SU-DHL-6 (cell line): Measurements from ENCODE around the gene SHFL.

Experiments used
- H2AFZ ChIP-seq: fragments of 200-600 bp; sonication (generic); 2 replicates; pipeline ENCODE4 v1.6.1; 2014; ENCODE audit warnings: low read depth, mild to moderate bottlenecking, moderate library complexity, mixed read lengths, antibody characterized with exemption, low read length; ENCODE audit not compliant: severe bottlenecking
- H3F3A ChIP-seq: fragments of 200-600 bp; shearing (Covaris generic); 2 replicates; pipeline ENCODE4 v1.6.0; 2016; ENCODE audit warnings: antibody characterized with exemption, mild to moderate bottlenecking; ENCODE audit not compliant: insufficient read depth
- H3K27ac ChIP-seq: fragments of 200-600 bp; sonication (generic); 2 replicates; pipeline ENCODE4 v1.5.1; 2016; ENCODE audit warnings: low read depth, mild to moderate bottlenecking, low read length, moderate library complexity, mixed read lengths
- H3K27me3 ChIP-seq: fragments of 200-600 bp; sonication (generic), shearing (Covaris generic); 2 replicates; pipeline ENCODE4 v1.6.0; 2014; ENCODE audit warnings: mild to moderate bottlenecking, low read length
- H3K36me3 ChIP-seq: fragments of 200-600 bp; sonication (generic); 2 replicates; pipeline ENCODE4 v1.6.1; 2014; ENCODE audit warnings: mild to moderate bottlenecking, low read length, mixed read lengths
- H3K4me2 ChIP-seq: fragments of 300-600, 200-600 bp; shearing (Covaris generic), sonication (generic); 2 replicates; pipeline ENCODE4 v1.6.0; 2014; ENCODE audit warnings: low read length, low read depth, mild to moderate bottlenecking; ENCODE audit not compliant: poor library complexity, severe bottlenecking
- H3K4me3 ChIP-seq: fragments of 200-600 bp; sonication (generic); 2 replicates; pipeline ENCODE4 v1.5.1; 2014; ENCODE audit warnings: antibody characterized with exemption, low read length, mild to moderate bottlenecking, mixed read lengths; ENCODE audit not compliant: insufficient read depth, poor library complexity, severe bottlenecking
- H3K79me2 ChIP-seq: fragments of 200-600 bp; sonication (generic); 2 replicates; pipeline ENCODE4 v1.6.1; 2014; ENCODE audit warnings: mild to moderate bottlenecking, low read length, moderate library complexity; ENCODE audit not compliant: insufficient read depth
- H3K9ac ChIP-seq: fragments of 200-600 bp; sonication (generic); 2 replicates; pipeline ENCODE4 v1.7.0; 2014; ENCODE audit warnings: mild to moderate bottlenecking, low read length
- H3K9me2 ChIP-seq: fragments of 200-600 bp; sonication (generic); replicated peaks from 2 replicates; pipeline ENCODE4 v1.6.1; 2014; ENCODE audit warnings: low read length; ENCODE audit not compliant: insufficient read depth
- H3K9me3 ChIP-seq: fragments of 200-600 bp; sonication (generic); 2 replicates; pipeline ENCODE4 v1.6.1; 2014; ENCODE audit warnings: low read length, mixed read lengths; ENCODE audit not compliant: insufficient read depth
- H4K20me1 ChIP-seq: fragments of 200-600 bp; sonication (generic); 2 replicates; pipeline ENCODE4 v1.6.1; 2014; ENCODE audit warnings: low read depth, mild to moderate bottlenecking, antibody characterized with exemption, low read length, moderate library complexity, mixed read lengths
- EZH2phosphoT487 ChIP-seq: fragments of 200-600 bp; sonication (generic), shearing (Covaris generic); conservative IDR thresholded peaks from 2 replicates; pipeline ENCODE4 v1.6.1; 2018; ENCODE audit warnings: mild to moderate bottlenecking, antibody characterized with exemption, low read length, moderate library complexity, mixed read lengths
- TF ChIP-seq, protein P1 (sequence below): fragments of 200-600 bp; sonication (generic); IDR thresholded peaks from one replicate; pipeline ENCODE4 v1.5.1; 2017; ENCODE audit warnings: antibody characterized with exemption, mild to moderate bottlenecking, low read length, moderate library complexity; ENCODE audit not compliant: insufficient read depth, poor library complexity, severe bottlenecking

The SHFL gene

DNA sequence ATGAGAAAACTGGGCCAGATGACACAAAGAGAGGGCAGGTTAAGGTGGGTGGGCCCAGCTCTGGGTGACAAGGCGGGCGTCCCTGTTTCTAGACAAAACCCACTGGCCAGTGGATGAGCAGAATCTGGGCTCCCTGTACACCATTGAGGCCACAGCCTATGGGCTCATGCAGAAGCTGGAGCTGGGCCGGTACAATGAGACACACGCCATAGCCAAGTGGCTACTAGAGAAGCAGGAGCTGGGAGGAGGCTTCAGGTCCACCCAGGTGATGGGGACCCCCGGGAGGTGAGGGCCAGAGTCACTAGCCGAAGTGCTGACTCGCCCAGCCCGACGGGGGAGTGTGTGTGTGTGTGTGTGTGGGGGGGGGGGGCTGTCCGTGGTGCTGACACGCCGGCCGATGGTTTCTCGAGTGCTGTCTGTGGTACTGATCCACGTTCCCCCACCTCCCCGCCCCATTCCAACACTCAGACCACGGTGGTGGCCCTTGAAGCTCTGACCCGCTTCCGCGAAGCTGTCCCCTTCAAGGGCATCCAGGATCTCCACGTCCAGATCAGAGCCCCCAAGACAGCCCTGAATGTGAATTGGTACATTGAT is 24.3 kb upstream of the SHFL start:
- Histone ChIP-seq H3K4me2 (no peak overlapping the region), H3F3A (no peaks in the 10 kb centered on the region), H3K27me3 (no peaks in the 10 kb centered on the region), H3K4me3 (no peak overlapping the region), H2AFZ (no peak overlapping the region), H4K20me1 (no peaks in the 10 kb centered on the region), H3K9ac (no peak overlapping the region), H3K9me3 (no peaks in the 10 kb centered on the region), H3K9me2 (no peaks in the 10 kb centered on the region), H3K79me2 (no peaks in the 10 kb centered on the region), H3K27ac (no peak overlapping the region), H3K36me3 (no peaks in the 10 kb centered on the region)
- no peak for TF ChIP-seq EZH2phosphoT487
- TF ChIP-seq, protein P1, sequence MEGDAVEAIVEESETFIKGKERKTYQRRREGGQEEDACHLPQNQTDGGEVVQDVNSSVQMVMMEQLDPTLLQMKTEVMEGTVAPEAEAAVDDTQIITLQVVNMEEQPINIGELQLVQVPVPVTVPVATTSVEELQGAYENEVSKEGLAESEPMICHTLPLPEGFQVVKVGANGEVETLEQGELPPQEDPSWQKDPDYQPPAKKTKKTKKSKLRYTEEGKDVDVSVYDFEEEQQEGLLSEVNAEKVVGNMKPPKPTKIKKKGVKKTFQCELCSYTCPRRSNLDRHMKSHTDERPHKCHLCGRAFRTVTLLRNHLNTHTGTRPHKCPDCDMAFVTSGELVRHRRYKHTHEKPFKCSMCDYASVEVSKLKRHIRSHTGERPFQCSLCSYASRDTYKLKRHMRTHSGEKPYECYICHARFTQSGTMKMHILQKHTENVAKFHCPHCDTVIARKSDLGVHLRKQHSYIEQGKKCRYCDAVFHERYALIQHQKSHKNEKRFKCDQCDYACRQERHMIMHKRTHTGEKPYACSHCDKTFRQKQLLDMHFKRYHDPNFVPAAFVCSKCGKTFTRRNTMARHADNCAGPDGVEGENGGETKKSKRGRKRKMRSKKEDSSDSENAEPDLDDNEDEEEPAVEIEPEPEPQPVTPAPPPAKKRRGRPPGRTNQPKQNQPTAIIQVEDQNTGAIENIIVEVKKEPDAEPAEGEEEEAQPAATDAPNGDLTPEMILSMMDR: no peak

DNA sequence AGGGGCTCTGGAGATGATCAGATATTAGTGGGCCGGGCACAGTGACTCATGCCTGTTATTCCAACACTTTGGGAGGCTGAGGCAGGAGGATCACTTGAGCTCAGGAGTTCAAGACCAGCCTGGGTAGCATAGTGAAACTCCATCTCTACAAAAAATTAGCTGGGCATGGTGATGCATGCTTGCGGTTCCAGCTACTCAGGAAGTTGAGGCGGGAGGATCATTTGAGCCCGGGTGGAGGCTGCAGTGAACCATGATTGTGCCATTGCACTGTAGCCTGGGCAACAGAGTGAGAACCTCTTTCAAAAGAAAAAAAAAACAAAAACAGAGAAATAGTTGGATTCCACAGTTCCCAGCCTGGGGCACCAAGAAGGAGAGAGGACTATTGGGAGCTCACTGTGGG is 17.9 kb upstream of the SHFL start:
- Histone ChIP-seq H3K9me2 (no peaks in the 10 kb centered on the region), H3K36me3 (no peaks in the 10 kb centered on the region), H3F3A (no peaks in the 10 kb centered on the region), H3K9me3 (no peaks in the 10 kb centered on the region), H3K27ac (no peak overlapping the region), H3K27me3 (no peaks in the 10 kb centered on the region), H3K4me2 (no peak overlapping the region), H3K79me2 (no peaks in the 10 kb centered on the region), H3K4me3 (no peak overlapping the region), H3K9ac (no peak overlapping the region), H4K20me1 (no peaks in the 10 kb centered on the region), H2AFZ (no peak overlapping the region)
- TF ChIP-seq, protein P1: no peak
- TF ChIP-seq EZH2phosphoT487: no peak

DNA sequence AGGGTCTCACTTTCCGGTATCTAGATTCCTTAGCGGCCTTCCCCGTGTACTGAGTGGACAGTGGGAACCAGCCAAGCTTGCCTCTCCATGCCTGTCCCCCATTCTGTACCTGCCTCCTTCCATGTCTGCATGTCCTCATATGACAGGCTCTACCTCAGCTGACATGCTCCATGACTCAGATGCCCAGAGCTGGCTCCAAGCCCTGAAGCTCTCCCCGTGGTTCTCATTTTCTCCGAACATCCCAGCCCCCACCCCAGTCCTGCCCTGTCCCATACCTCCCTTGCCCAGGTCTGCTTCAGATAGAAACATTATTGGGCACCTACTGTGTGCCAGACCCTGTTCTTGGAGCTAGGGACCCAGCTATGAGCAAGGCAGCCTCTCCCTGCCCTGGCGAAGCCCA is 17.1 kb upstream of the SHFL start:
- Histone ChIP-seq H2AFZ (no peak overlapping the region), H3K4me2 (no peak overlapping the region), H3K79me2 (no peaks in the 10 kb centered on the region), H3K27ac (no peak overlapping the region), H3K36me3 (no peaks in the 10 kb centered on the region), H3K9ac (no peak overlapping the region), H4K20me1 (no peaks in the 10 kb centered on the region), H3K4me3 (no peak overlapping the region), H3K9me2 (no peaks in the 10 kb centered on the region), H3K9me3 (no peaks in the 10 kb centered on the region), H3K27me3 (no peaks in the 10 kb centered on the region), H3F3A (no peaks in the 10 kb centered on the region)
- TF ChIP-seq, protein P1: no peak
- TF ChIP-seq EZH2phosphoT487: no peak
